Measurements from ENCODE around the gene TMEM139.

The TMEM139 gene

GRCh38 chr7:143331179-143331801 lies 46.5 kb downstream of the TMEM139 start:
- H3K27me3 ChIP-seq: no peaks in the 10 kb centered on the region
- no peaks in the 10 kb centered on the region for H4K20me1 ChIP-seq
- no peaks in the 10 kb centered on the region for H3K9me3 ChIP-seq
- no peaks in the 10 kb centered on the region for H3K36me3 ChIP-seq
- no peak overlapping the region for H3K4me3 ChIP-seq
- no peaks in the 10 kb centered on the region for H3K4me1 ChIP-seq
- H3K4me2 ChIP-seq: no peak overlapping the region
- TF ChIP-seq Cebpa-rat (IDR thresholded peaks at IDR 0.05): no peak
- H3K9ac ChIP-seq: no peak overlapping the region
- no peak overlapping the region for H3K27ac ChIP-seq

GRCh38 chr7:143334244-143334643 lies 49.5 kb downstream of the TMEM139 start:
- TF ChIP-seq Cebpa-rat (IDR thresholded peaks at IDR 0.05): no peak

GRCh38 chr7:143337216-143337615 lies 52.5 kb downstream of the TMEM139 start:
- Histone ChIP-seq H3K27ac (no peak overlapping the region), H3K9me3 (no peaks in the 10 kb centered on the region), H3K4me2 (no peak overlapping the region), H3K9ac (no peak overlapping the region), H3K27me3 (no peaks in the 10 kb centered on the region), H4K20me1 (no peaks in the 10 kb centered on the region), H3K4me3 (no peak overlapping the region), H3K36me3 (no peaks in the 10 kb centered on the region), H3K4me1 (no peaks in the 10 kb centered on the region)
- TF ChIP-seq Cebpa-rat (IDR thresholded peaks at IDR 0.05): no peak

More at GRCh38 chr7:143334244-143334643, 49.5 kb downstream of the TMEM139 start:
- H3K9me3 ChIP-seq: no peaks in the 10 kb centered on the region
- H3K4me2 ChIP-seq: no peak overlapping the region
- H3K4me3 ChIP-seq: no peak overlapping the region
- H3K27me3 ChIP-seq: no peaks in the 10 kb centered on the region
- H3K9ac ChIP-seq: no peak overlapping the region
- H3K27ac ChIP-seq: no peak overlapping the region
- no peaks in the 10 kb centered on the region for H3K36me3 ChIP-seq
- no peaks in the 10 kb centered on the region for H4K20me1 ChIP-seq
- no peaks in the 10 kb centered on the region for H3K4me1 ChIP-seq

All from BLaER1 (cell line).